K562 (cell line): Measurements from ENCODE around the gene TTC9C. TPM values are rescaled to one million over a fixed set of nuclear protein-coding genes. Genes with fewer than 3 reads are reported as not detected.

ENCODE experiments used
- BCOR ChIP-seq: fragments of 450-650 bp; IDR thresholded peaks from 2 replicates; pipeline ENCODE4 v1.6.1; 2016
- ELF1 ChIP-seq: fragments of 200-800 bp; sonication (Bioruptor generic); IDR thresholded peaks from 2 replicates; pipeline ENCODE4 v1.6.1; 2016; ENCODE audit warnings: missing genetic modification characterization, missing compliant biosample characterization
- ETV6 ChIP-seq, 3 experiments: fragments of 150-350 bp in 1 of 3; sonication (generic) in 1 of 3; formaldehyde crosslinking in 1 of 3; IDR thresholded peaks; 2 replicates each; pipeline versions ENCODE4 v1.6.1 to v1.8.0; 2014 to 2022; ENCODE audit warnings: borderline replicate concordance in 2 of 3, low read depth in 2 of 3, antibody characterized with exemption in 1 of 3, low read length in 1 of 3, mild to moderate bottlenecking in 1 of 3, missing genetic modification reagents in 1 of 3
- LEF1 ChIP-seq: fragments of 450-650 bp; IDR thresholded peaks from 2 replicates; pipeline ENCODE4 v1.6.1; 2016; ENCODE audit warnings: mild to moderate bottlenecking
- MCM2 ChIP-seq: fragments of 450-650 bp; IDR thresholded peaks from 2 replicates; pipeline ENCODE4 v1.6.1; 2017; ENCODE audit warnings: low read depth, mild to moderate bottlenecking
- MED1 ChIP-seq: sonication (generic); formaldehyde crosslinking; IDR thresholded peaks from 2 replicates; pipeline ENCODE4 v1.8.1; 2023; ENCODE audit warnings: missing genetic modification reagents, borderline replicate concordance
- MXI1 ChIP-seq: IDR thresholded peaks from 2 replicates; pipeline ENCODE4 v1.6.1; 2011; ENCODE audit warnings: low read depth, mild to moderate bottlenecking, improper control_type of control experiment, low read length
- NCOR1 ChIP-seq: fragments of 450-650 bp; IDR thresholded peaks from 2 replicates; pipeline ENCODE4 v1.6.1; 2016; ENCODE audit warnings: mild to moderate bottlenecking, moderate library complexity
- NR2C1 ChIP-seq, 2 experiments: fragments of 450-650 bp; IDR thresholded peaks; 2 replicates each; pipeline ENCODE4 v1.6.1; 2017; ENCODE audit warnings: mild to moderate bottlenecking in 2 of 2, antibody characterized with exemption in 1 of 2, inconsistent platforms in 1 of 2, missing compliant biosample characterization in 1 of 2, missing genetic modification characterization in 1 of 2
- POLR2B ChIP-seq: fragments of 450-650 bp; IDR thresholded peaks from 2 replicates; pipeline ENCODE4 v1.6.1; 2018; ENCODE audit warnings: low read depth; ENCODE audit not compliant: partially characterized antibody
- SRSF3 ChIP-seq: fragments of 200-400 bp; formaldehyde crosslinking; IDR thresholded peaks from 2 replicates; pipeline ENCODE4 v1.6.1; 2016; ENCODE audit warnings: mild to moderate bottlenecking, low read length, moderate library complexity; ENCODE audit not compliant: insufficient read depth
- XRCC5 ChIP-seq: fragments of 200-400 bp; formaldehyde crosslinking; IDR thresholded peaks from 2 replicates; pipeline ENCODE4 v1.6.1; 2017; ENCODE audit warnings: low read depth, mild to moderate bottlenecking, low read length
- YY1 ChIP-seq, 3 experiments: IDR thresholded peaks; 2 replicates each; pipeline ENCODE4 v1.6.1; 2011; ENCODE audit warnings: low read length in 2 of 3, mild to moderate bottlenecking in 2 of 3, moderate library complexity in 2 of 3, borderline replicate concordance in 1 of 3, control low read depth in 1 of 3, low read depth in 1 of 3; ENCODE audit not compliant: insufficient read depth in 3 of 3, insufficient replicate concordance in 2 of 3, control insufficient read depth in 1 of 3, insufficient read length in 1 of 3; ENCODE audit errors: extremely low read depth in 1 of 3
- ZNF12 ChIP-seq: sonication (generic); formaldehyde crosslinking; IDR thresholded peaks from 2 replicates; pipeline ENCODE4 v1.4.0; 2020; ENCODE audit warnings: mild to moderate bottlenecking, missing genetic modification reagents
- ZNF584 ChIP-seq: fragments of 200-800 bp; sonication (Bioruptor generic); IDR thresholded peaks from 2 replicates; pipeline ENCODE4 v1.6.1; 2016; ENCODE audit warnings: low read depth, mild to moderate bottlenecking, missing genetic modification characterization, missing compliant biosample characterization
- ZNF696 ChIP-seq: fragments of 250-450 bp; sonication (Bioruptor Pico); conservative IDR thresholded peaks from 2 replicates; pipeline ENCODE4 v1.4.0; 2020; ENCODE audit warnings: mild to moderate bottlenecking, moderate library complexity
- ZNF707 ChIP-seq: fragments of 250-450 bp; sonication (Bioruptor Pico); conservative IDR thresholded peaks from 2 replicates; pipeline ENCODE4 v1.8.0; 2022; ENCODE audit warnings: inconsistent platforms, mild to moderate bottlenecking, moderate library complexity
- polyA plus RNA-seq, 8 experiments: library from polyadenylated mRNA; depleted of rRNA in 4 of 8; stranded (reverse) in 5 of 8; unstranded in 3 of 8; fragments of >200 nt; fragmentation: Nextera tagmentation in 2 of 8; fragmentation: Illumina TruSeq in 1 of 8; extraction: Ambion mirVana in 2 of 8; extraction: Trizol in 1 of 8; gene quantifications; 2 replicates each; pipeline versions ENCODE4 v1.2.1 to v1.2.3, GENCODE V29; 2011 to 2014; ENCODE audit warnings: inconsistent platforms in 1 of 8, missing spikeins in 1 of 8
- total RNA-seq, 7 experiments: library from RNA; depleted of rRNA in 6 of 7; stranded (reverse); fragments of >200 nt in 6 of 7; fragmentation: Illumina TruSeq in 2 of 7; extraction: Trizol in 2 of 7; gene quantifications; 2 replicates each; pipeline versions ENCODE4 v1.2.1 to v1.2.3, GENCODE V29; 2011 to 2021; ENCODE audit warnings: low replicate concordance in 1 of 7
- TF ChIP-seq, protein P1 (sequence below): sonication (generic); formaldehyde crosslinking; IDR thresholded peaks from 2 replicates; pipeline ENCODE4 v1.8.1; 2023; ENCODE audit warnings: mild to moderate bottlenecking, missing genetic modification reagents
- TF ChIP-seq, protein P2 (sequence below): fragments of 450-650 bp; IDR thresholded peaks from one replicate; pipeline ENCODE4 v1.6.1; 2018; ENCODE audit warnings: mild to moderate bottlenecking, moderate library complexity; ENCODE audit not compliant: partially characterized antibody
- TF ChIP-seq, protein P3 (sequence below): sonication (generic); formaldehyde crosslinking; IDR thresholded peaks from 2 replicates; pipeline ENCODE4 v1.8.0; 2022; ENCODE audit warnings: missing genetic modification reagents, mild to moderate bottlenecking, borderline replicate concordance

TTC9C gene
- total and polyA plus RNA-seq, 9 of the 15 experiments (the other 6 are each of a cell fraction or from before 2014, with no cell fraction given) = 32.8 to 59.0 (median 37.1) TPM

DNA sequence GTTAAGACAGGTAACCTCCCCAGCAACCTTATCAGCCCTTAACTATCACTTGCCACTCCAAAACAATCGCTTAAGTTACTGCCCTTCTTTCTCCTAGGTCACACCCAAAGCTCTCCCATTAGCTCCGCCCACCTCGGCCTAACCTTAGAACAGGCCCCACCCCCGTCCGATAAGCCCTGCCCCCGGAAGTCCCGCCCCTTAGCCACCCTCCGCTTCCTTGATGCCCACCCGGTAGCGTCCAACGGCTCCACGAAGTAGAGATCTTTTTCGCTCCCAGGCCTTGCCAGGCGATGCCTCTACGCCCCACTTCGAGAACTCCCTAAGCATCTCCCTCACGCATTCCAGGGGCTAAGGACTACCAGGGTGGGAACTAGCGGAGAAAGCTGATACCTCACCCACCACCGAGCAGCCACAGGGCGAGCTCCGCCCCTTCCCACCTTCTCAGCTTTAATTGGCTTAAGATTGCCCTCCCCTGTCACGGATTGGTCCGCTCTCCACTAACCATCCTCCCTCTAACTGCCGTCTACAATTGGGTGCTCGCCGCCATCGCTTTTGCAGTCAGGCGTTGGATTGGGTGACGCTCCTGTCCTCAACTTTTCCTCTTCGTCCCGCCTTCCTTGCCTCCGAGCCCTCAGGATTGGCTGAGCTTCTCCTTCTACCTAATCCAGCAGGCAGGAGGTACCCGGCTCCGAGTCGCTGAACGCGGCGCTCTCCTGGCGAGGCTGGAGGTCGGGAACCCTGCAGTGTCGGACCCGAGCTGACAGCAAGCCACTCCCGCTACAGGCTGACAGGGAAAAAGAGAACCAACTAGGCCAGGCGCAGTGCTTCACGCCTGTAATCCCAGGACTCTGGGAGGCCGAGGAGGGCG, 25.7 kb downstream of the TTC9C start, which contains the start of gene ZBTB3 (continued):
- TF ChIP-seq NR2C1 (IDR thresholded peaks at IDR 0.05) (peak; percentile 31; the same call in 1 of the 2 replicates), NR2C1 (tag; IDR thresholded peaks at IDR 0.05) (no peak), MXI1 (no peak), BCOR (peak; percentile 50; the same call in 1 of the 2 replicates), ETV6 (IDR thresholded peaks at IDR 0.05; ENCODE audit: borderline replicate concordance in 1 of 2, low read depth in 2 of 2, low read length in 1 of 2) (no peak), ETV6 (CRISPR knock-in tag; IDR thresholded peaks at IDR 0.05; ENCODE audit: borderline replicate concordance) (no peak), ZNF584 (CRISPR knock-in tag) (no peak), MCM2 (no peak), POLR2B (peak; percentile 91), ELF1 (tag) (peak; percentile 62; the same call in 1 of the 2 replicates), ZNF696 (CRISPR knock-in tag) (no peak), NCOR1 (no peak), MED1 (CRISPR knock-in tag) (no peak), ZNF707 (CRISPR knock-in tag) (no peak), SRSF3 (no peak), LEF1 (no peak), XRCC5 (no peak), ZNF12 (no peak), YY1 (IDR thresholded peaks at IDR 0.05; ENCODE audit: borderline replicate concordance in 1 of 3, control insufficient read depth in 1 of 3, extremely low read depth in 1 of 3, insufficient read depth in 3 of 3, insufficient read length in 1 of 3, insufficient replicate concordance in 2 of 3, low read depth in 1 of 3, low read length in 2 of 3) (peak in 2 of 3 experiments; percentile 76 to 80)
- TF ChIP-seq, protein P1, sequence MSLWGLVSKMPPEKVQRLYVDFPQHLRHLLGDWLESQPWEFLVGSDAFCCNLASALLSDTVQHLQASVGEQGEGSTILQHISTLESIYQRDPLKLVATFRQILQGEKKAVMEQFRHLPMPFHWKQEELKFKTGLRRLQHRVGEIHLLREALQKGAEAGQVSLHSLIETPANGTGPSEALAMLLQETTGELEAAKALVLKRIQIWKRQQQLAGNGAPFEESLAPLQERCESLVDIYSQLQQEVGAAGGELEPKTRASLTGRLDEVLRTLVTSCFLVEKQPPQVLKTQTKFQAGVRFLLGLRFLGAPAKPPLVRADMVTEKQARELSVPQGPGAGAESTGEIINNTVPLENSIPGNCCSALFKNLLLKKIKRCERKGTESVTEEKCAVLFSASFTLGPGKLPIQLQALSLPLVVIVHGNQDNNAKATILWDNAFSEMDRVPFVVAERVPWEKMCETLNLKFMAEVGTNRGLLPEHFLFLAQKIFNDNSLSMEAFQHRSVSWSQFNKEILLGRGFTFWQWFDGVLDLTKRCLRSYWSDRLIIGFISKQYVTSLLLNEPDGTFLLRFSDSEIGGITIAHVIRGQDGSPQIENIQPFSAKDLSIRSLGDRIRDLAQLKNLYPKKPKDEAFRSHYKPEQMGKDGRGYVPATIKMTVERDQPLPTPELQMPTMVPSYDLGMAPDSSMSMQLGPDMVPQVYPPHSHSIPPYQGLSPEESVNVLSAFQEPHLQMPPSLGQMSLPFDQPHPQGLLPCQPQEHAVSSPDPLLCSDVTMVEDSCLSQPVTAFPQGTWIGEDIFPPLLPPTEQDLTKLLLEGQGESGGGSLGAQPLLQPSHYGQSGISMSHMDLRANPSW (CRISPR knock-in tag) = no peak
- TF ChIP-seq, protein P2, sequence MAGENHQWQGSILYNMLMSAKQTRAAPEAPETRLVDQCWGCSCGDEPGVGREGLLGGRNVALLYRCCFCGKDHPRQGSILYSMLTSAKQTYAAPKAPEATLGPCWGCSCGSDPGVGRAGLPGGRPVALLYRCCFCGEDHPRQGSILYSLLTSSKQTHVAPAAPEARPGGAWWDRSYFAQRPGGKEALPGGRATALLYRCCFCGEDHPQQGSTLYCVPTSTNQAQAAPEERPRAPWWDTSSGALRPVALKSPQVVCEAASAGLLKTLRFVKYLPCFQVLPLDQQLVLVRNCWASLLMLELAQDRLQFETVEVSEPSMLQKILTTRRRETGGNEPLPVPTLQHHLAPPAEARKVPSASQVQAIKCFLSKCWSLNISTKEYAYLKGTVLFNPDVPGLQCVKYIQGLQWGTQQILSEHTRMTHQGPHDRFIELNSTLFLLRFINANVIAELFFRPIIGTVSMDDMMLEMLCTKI = no peak
- TF ChIP-seq, protein P3, sequence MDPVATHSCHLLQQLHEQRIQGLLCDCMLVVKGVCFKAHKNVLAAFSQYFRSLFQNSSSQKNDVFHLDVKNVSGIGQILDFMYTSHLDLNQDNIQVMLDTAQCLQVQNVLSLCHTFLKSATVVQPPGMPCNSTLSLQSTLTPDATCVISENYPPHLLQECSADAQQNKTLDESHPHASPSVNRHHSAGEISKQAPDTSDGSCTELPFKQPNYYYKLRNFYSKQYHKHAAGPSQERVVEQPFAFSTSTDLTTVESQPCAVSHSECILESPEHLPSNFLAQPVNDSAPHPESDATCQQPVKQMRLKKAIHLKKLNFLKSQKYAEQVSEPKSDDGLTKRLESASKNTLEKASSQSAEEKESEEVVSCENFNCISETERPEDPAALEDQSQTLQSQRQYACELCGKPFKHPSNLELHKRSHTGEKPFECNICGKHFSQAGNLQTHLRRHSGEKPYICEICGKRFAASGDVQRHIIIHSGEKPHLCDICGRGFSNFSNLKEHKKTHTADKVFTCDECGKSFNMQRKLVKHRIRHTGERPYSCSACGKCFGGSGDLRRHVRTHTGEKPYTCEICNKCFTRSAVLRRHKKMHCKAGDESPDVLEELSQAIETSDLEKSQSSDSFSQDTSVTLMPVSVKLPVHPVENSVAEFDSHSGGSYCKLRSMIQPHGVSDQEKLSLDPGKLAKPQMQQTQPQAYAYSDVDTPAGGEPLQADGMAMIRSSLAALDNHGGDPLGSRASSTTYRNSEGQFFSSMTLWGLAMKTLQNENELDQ (CRISPR knock-in tag) = no peak
